OCI-LY3 (cell line): ENCODE results near the gene HEXB.
A peak's percentile ranks its signal among the peaks of the same experiment; 100 is the strongest.

Experiments
- H2AFZ ChIP-seq: fragments of 200-600, 300-600 bp; shearing (Covaris generic); 2 replicates; pipeline ENCODE4 v1.6.0; 2014; ENCODE audit warnings: antibody characterized with exemption, low read depth, low read length
- H3K27ac ChIP-seq: fragments of 200-600, 300-600 bp; sonication (generic); 2 replicates; pipeline ENCODE4 v1.5.1; 2014; ENCODE audit warnings: mild to moderate bottlenecking, low read length, moderate library complexity, mixed read lengths
- H3K27me3 ChIP-seq: fragments of 200-600, 300-600 bp; sonication (generic); 2 replicates; pipeline ENCODE4 v1.6.1; 2014; ENCODE audit warnings: low read depth, low read length, mixed read lengths
- H3K36me3 ChIP-seq: fragments of 200-600, 300-600 bp; sonication (generic); replicated peaks from 2 replicates; pipeline ENCODE3; 2014; ENCODE audit warnings: low read depth, low read length, mixed read lengths
- H3K4me1 ChIP-seq: fragments of 300-600, 200-600 bp; sonication (generic); 2 replicates; pipeline ENCODE4 v1.6.1; 2014; ENCODE audit warnings: low read length, mixed read lengths
- H3K4me2 ChIP-seq: fragments of 200-600, 300-600 bp; sonication (generic); 2 replicates; pipeline ENCODE4 v1.6.1; 2014; ENCODE audit warnings: low read length, mixed read lengths
- H3K4me3 ChIP-seq: fragments of 300-600, 200-600 bp; sonication (generic); 2 replicates; pipeline ENCODE4 v1.5.1; 2014; ENCODE audit warnings: antibody characterized with exemption, mild to moderate bottlenecking, low read length, moderate library complexity
- H3K79me2 ChIP-seq: fragments of 300-600, 200-600 bp; shearing (Covaris generic); 2 replicates; pipeline ENCODE4 v1.6.1; 2014; ENCODE audit warnings: mild to moderate bottlenecking, low read length, mixed read lengths
- H3K9ac ChIP-seq: fragments of 300-600, 200-600 bp; shearing (Covaris generic); 2 replicates; pipeline ENCODE4 v1.6.0; 2014; ENCODE audit warnings: mild to moderate bottlenecking, low read length, moderate library complexity
- H3K9me3 ChIP-seq: fragments of 200-600, 300-600 bp; shearing (Covaris generic); 2 replicates; pipeline ENCODE4 v1.6.1; 2014; ENCODE audit warnings: low read length, mixed read lengths; ENCODE audit not compliant: insufficient read depth
- H4K20me1 ChIP-seq: fragments of 200-600, 300-600 bp; sonication (generic); 2 replicates; pipeline ENCODE4 v1.6.1; 2016; ENCODE audit warnings: low read length, mixed read lengths; ENCODE audit not compliant: insufficient read depth
- CTCF ChIP-seq: fragments of 200-600, 300-600 bp; sonication (generic); IDR thresholded peaks from 2 replicates; pipeline ENCODE4 v1.5.1; 2014; ENCODE audit warnings: antibody characterized with exemption, low read length, low read depth
- EZH2phosphoT487 ChIP-seq: fragments of 200-600 bp; shearing (Covaris generic); IDR thresholded peaks from 2 replicates; pipeline ENCODE4 v1.6.1; 2018; ENCODE audit warnings: antibody characterized with exemption, mixed run types, low read depth

Gene HEXB

GRCh38 chr5:74638970-74639806, 45.8 kb upstream of the HEXB start:
- H3K27ac ChIP-seq, result no peak overlapping the region

GRCh38 chr5:74639807-74640449, 45.1 kb upstream of the HEXB start:
- H3K4me1 ChIP-seq, result peaks cover 17% of the 10 kb centered on the region
- peak overlapping the region; percentile 98 for H3K4me2 ChIP-seq
- no peak overlapping the region for H3K27ac ChIP-seq
- H4K20me1 ChIP-seq, result peaks cover 11% of the 10 kb centered on the region; the same call in 1 of the 2 replicates
- H2AFZ ChIP-seq, result peak overlapping the region; percentile 66; the same call in 1 of the 2 replicates
- TF ChIP-seq EZH2phosphoT487, result no peak
- no peak for TF ChIP-seq CTCF
- peak overlapping the region; percentile 51; the same call in 1 of the 2 replicates for H3K9ac ChIP-seq
- peaks cover 36% of the 10 kb centered on the region for H3K27me3 ChIP-seq
- H3K79me2 ChIP-seq, result no peaks in the 10 kb centered on the region
- no peaks in the 10 kb centered on the region for H3K9me3 ChIP-seq
- no peaks in the 10 kb centered on the region for H3K36me3 ChIP-seq
- H3K4me3 ChIP-seq, result peak overlapping the region; percentile 92

More at GRCh38 chr5:74638970-74639806, 45.8 kb upstream of the HEXB start:
- TF ChIP-seq CTCF (no peak), EZH2phosphoT487 (no peak)
- Histone ChIP-seq H3K9ac (peak overlapping the region; percentile 51; the same call in 1 of the 2 replicates), H3K9me3 (no peaks in the 10 kb centered on the region), H3K4me1 (peaks cover 17% of the 10 kb centered on the region), H3K4me3 (peak overlapping the region; percentile 92), H2AFZ (no peak overlapping the region), H3K79me2 (no peaks in the 10 kb centered on the region), H3K27me3 (peaks cover 36% of the 10 kb centered on the region), H3K4me2 (peak overlapping the region; percentile 98), H3K36me3 (no peaks in the 10 kb centered on the region), H4K20me1 (peaks cover 11% of the 10 kb centered on the region; the same call in 1 of the 2 replicates)

- TF ChIP-seq EZH2phosphoT487 (no peak), CTCF (peak; percentile 27)
- peak within 1 kb of the TSS; percentile 92 for H3K4me3 ChIP-seq
- H2AFZ ChIP-seq, result peak within 1 kb of the TSS; percentile 66; the same call in 1 of the 2 replicates
- no peak within 1 kb of the TSS for H3K27ac ChIP-seq
- H3K9me3 ChIP-seq, result no peaks in the 10 kb centered on the region
- peaks cover 17% of the 10 kb centered on the region for H3K4me1 ChIP-seq
- H3K36me3 ChIP-seq, result no peaks in the 10 kb centered on the region
- H3K9ac ChIP-seq, result peak within 1 kb of the TSS; percentile 51; the same call in 1 of the 2 replicates
- peaks cover 11% of the 10 kb centered on the region; the same call in 1 of the 2 replicates for H4K20me1 ChIP-seq
- H3K79me2 ChIP-seq, result no peaks in the 10 kb centered on the region
- peak within 1 kb of the TSS; percentile 98 for H3K4me2 ChIP-seq
- H3K27me3 ChIP-seq, result peaks cover 37% of the 10 kb centered on the region
Measured at GRCh38 chr5:74640450-74640953, 44.5 kb upstream of the HEXB start, which contains the start of gene ENC1. ENC1 (minus strand) TSS chr5:74640728; CDS start chr5:74636485, 4,243 bp downstream.
